GM19324 (cell line): ENCODE measurements around the gene UMAD1.

Experiments used
- ATAC-seq: cut with Tn5 transposase; IDR thresholded peaks from one replicate; pipeline ENCODE4 v1.9.1; 2021; ENCODE audit warnings: mild to moderate bottlenecking, moderate library complexity; ENCODE audit not compliant: unreplicated experiment, low FRiP score

UMAD1 gene

GRCh38 chr7:7913504-7913903 is 273.0 kb downstream of the UMAD1 start:
- ATAC-seq, result no peak

- no peak for ATAC-seq
These were observed 274.0 kb downstream of the UMAD1 start for GRCh38 chr7:7914547-7914946.

- no peak for ATAC-seq
These were observed 275.5 kb downstream of the UMAD1 start for GRCh38 chr7:7916064-7916463.

DNA sequence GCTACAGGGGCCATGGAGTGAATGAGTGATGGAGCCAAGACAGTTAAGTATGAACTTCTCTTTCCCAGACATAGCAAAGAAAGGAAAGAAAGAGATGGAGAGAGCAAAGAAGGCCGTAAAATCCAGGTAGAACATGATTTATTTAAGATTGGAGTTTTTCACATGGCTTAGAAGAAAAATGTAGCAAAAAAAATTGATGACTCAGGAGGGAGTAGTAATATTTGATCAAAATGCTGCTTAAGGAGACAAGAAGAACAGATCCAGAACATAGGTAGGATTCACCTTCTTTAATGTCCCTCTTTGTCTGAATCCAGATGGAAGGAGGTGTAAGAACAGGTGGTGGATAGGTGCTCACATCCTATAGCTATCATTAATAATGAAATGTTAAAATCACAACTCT is 277.0 kb downstream of the UMAD1 start:
- no peak for ATAC-seq

GRCh38 chr7:7918736-7919448 is 278.3 kb downstream of the UMAD1 start:
- ATAC-seq, result no peak

- ATAC-seq, result no peak
These were observed 278.9 kb downstream of the UMAD1 start for GRCh38 chr7:7919449-7919945.

DNA sequence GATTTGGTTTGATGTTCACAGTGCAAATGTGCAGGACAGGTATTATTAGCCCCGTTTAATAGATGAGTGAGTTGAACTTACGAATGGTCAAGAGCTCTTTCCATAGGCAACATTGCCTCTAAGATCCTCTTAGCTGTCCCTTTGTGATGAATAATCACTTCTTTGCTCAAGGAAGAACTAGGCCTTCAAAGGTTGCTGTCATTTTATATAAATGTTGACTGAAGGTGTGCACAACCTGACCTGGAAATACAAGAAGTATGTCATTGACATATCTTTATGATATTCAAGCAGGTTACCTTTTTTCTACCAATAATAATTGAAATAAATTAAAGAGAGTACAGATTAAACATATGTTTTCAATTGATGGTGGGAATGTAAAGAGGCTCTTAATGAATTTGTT is 279.5 kb downstream of the UMAD1 start:
- no peak for ATAC-seq

- peak; percentile 80 for ATAC-seq
These were observed 279.9 kb downstream of the UMAD1 start for GRCh38 chr7:7920481-7920880.

- ATAC-seq, result no peak
These were observed 281.3 kb downstream of the UMAD1 start for GRCh38 chr7:7921830-7922229.

DNA sequence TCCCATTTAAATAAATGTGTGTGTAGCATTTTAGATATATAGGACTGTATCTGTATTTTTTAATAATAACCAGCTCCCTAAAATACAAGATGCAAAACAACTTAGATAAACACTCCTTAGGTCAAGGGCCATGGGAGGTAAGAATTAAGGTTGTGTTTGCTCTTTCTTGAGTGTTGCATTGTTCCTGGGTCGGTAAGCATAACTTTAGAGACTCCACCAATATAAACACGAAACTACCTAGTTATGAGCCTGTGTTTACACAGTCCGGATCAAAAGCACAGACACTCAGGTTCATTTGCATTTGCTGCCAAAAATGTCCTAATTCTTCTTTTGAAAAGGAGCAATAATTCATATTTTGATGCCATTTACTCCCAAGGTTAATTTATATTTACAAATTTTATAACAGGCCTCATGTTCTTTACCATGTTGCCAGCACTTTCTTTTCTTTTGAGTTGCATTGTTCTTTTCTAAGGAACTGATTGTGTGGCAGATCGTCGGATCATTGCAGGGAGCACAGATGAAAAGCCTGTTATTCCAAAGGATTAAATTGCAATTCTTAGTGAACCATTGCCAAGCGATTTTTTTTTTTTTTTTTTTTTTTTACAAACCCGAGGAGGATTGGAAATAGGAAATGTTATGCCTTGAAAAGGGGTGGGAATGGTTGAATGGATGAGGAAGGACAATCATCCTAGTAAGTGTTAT is 282.3 kb downstream of the UMAD1 start:
- no peak for ATAC-seq

DNA sequence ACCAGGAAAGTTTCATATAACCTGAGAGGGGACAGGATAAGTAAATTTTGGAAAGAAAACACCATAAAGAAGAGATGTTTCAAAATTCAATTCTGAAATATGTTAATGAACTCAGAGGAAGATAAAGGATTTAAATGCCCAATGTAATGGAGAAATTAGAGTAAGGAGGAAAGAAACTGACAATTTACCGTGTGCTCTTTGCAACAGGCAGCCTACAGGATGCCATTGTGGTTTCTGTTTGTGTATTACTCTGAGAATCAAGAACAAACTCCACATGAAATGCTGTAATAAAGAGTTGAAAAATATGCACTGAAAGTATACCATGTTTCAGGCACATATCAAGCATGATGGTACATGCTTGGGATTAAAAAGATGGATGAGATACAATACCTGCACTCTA is 283.3 kb downstream of the UMAD1 start:
- no peak for ATAC-seq

DNA sequence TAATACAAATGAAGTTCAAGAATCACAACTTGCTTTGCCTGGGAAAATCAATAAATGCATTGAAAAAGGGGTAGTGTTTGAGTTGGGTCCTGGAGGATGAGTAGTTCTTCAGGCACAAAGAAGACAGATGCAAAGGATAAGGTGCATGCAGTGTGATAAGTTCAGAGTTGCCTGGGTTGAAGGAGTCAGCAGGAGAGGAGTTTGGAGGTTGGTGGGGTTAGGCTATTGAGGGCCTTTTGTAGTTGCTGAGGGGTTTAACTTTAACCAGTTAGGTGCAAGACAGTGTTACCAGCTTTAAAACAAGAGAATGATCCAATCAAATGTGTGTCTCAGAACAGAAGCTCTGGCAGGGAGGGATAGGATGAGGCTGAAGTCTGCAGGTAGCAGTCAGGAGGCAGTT is 283.8 kb downstream of the UMAD1 start:
- no peak for ATAC-seq
